ENCODE measurements around the gene SIM1. TPM values are rescaled to one million over a fixed set of nuclear protein-coding genes. Genes with fewer than 3 reads are reported as not detected.

The SIM1 gene
- total RNA-seq, 1 experiment from 2014 or later: not detected

DNA sequence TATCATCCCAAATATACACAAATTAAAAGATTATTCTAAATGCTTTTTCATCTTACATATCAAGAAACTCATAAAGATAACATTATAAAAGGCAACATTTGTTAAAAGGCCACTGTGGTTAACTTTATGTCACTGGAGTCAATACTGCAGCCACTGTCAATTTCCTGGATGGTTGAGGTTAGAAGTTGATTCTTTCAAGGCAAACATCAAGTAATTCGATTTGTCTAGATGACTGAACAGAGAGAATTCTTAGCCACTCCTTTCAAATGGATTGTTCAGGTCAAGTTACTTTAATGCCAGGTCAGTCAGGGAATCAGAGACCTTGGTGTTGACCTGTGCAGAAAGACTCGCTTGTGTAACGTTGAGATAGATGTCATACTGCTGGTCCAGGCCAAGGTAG is 44.4 kb upstream of the SIM1 start:
- no peaks in the 10 kb centered on the region for H3K9me2 ChIP-seq (replicated peaks; ENCODE audit: low read length)
- H3K79me2 ChIP-seq (ENCODE audit: low read length): no peaks in the 10 kb centered on the region
- intact Hi-C loops (cut with micrococcal nuclease): no loop called here
- TF ChIP-seq EZH2 (IDR thresholded peaks at IDR 0.05; ENCODE audit: low read length, unreplicated experiment): no peak
- H3K27ac ChIP-seq (ENCODE audit: low read length): no peak overlapping the region
- ATAC-seq: no peak
- ChIA-PET POLR2A (ENCODE audit: unreplicated experiment) (no interaction called here), CTCF (no interaction called here)
- no peaks in the 10 kb centered on the region for H3F3A ChIP-seq (ENCODE audit: low read length, unreplicated experiment)
- no peak for DNase-seq
- no peak overlapping the region for H3K4me3 ChIP-seq (ENCODE audit: low read length)
- H3K4me1 ChIP-seq (ENCODE audit: insufficient read depth, low read length): peaks cover 34% of the 10 kb centered on the region
- BruUV-seq (replicated peaks): TSS peak; percentile 14
- H3K9me3 ChIP-seq (ENCODE audit: low read length): no peaks in the 10 kb centered on the region
- peaks cover 3% of the 10 kb centered on the region; the same call in 1 of the 2 replicates for H3K36me3 ChIP-seq (ENCODE audit: low read depth, low read length)
- H4K20me1 ChIP-seq (ENCODE audit: low read length): no peaks in the 10 kb centered on the region
- no peak overlapping the region for H3K4me2 ChIP-seq (ENCODE audit: low read length)
- no peaks in the 10 kb centered on the region for H3K27me3 ChIP-seq (ENCODE audit: low read length)
- no peak overlapping the region for H3K9ac ChIP-seq (ENCODE audit: low read length)
- no peak overlapping the region for H2AFZ ChIP-seq (ENCODE audit: low read length)

- H2AFZ ChIP-seq (ENCODE audit: low read length): no peak overlapping the region
- intact Hi-C loops (cut with micrococcal nuclease): no loop called here
These were observed 41.9 kb upstream of the SIM1 start for GRCh38 chr6:100506651-100507050.

GRCh38 chr6:100504786-100505737 is 40.3 kb upstream of the SIM1 start:
- no peaks in the 10 kb centered on the region for H3K79me2 ChIP-seq (ENCODE audit: low read length)
- H3K36me3 ChIP-seq (ENCODE audit: low read depth, low read length): peaks cover 3% of the 10 kb centered on the region; the same call in 1 of the 2 replicates
- POLR2A ChIA-PET (ENCODE audit: unreplicated experiment): no interaction called here
- peak overlapping the region; percentile 56; the same call in 1 of the 2 replicates for H2AFZ ChIP-seq (ENCODE audit: low read length)
- peak overlapping the region; percentile 48 for H3K4me2 ChIP-seq (ENCODE audit: low read length)
- H3K27me3 ChIP-seq (ENCODE audit: low read length): no peaks in the 10 kb centered on the region
- H3K9ac ChIP-seq (ENCODE audit: low read length): peak overlapping the region; percentile 18; the same call in 1 of the 2 replicates
- no peaks in the 10 kb centered on the region for H3K9me2 ChIP-seq (replicated peaks; ENCODE audit: low read length)
- intact Hi-C loops (cut with micrococcal nuclease): loop anchor here (5.0 kb wide), 1 partner anchor 47 kb away; no protein-coding TSS in a partner anchor
- no peaks in the 10 kb centered on the region for H4K20me1 ChIP-seq (ENCODE audit: low read length)
- peak overlapping the region; percentile 71 for H3K27ac ChIP-seq (ENCODE audit: low read length)
- ATAC-seq (peak; percentile 95), DNase-seq (peak; percentile 83)
- CTCF ChIA-PET: no interaction called here
- H3K9me3 ChIP-seq (ENCODE audit: low read length): no peaks in the 10 kb centered on the region
- no TSS peak for BruUV-seq (replicated peaks)
- TF ChIP-seq EZH2 (IDR thresholded peaks at IDR 0.05; ENCODE audit: low read length, unreplicated experiment) (no peak), EZH2phosphoT487 (IDR thresholded peaks at IDR 0.05; ENCODE audit: borderline replicate concordance, low read length) (no peak)
- TF ChIP-seq, protein P1, sequence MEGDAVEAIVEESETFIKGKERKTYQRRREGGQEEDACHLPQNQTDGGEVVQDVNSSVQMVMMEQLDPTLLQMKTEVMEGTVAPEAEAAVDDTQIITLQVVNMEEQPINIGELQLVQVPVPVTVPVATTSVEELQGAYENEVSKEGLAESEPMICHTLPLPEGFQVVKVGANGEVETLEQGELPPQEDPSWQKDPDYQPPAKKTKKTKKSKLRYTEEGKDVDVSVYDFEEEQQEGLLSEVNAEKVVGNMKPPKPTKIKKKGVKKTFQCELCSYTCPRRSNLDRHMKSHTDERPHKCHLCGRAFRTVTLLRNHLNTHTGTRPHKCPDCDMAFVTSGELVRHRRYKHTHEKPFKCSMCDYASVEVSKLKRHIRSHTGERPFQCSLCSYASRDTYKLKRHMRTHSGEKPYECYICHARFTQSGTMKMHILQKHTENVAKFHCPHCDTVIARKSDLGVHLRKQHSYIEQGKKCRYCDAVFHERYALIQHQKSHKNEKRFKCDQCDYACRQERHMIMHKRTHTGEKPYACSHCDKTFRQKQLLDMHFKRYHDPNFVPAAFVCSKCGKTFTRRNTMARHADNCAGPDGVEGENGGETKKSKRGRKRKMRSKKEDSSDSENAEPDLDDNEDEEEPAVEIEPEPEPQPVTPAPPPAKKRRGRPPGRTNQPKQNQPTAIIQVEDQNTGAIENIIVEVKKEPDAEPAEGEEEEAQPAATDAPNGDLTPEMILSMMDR (conservative IDR thresholded peaks at IDR 0.05; ENCODE audit: low read depth, low read length): no peak
- H3F3A ChIP-seq (ENCODE audit: low read length, unreplicated experiment): no peaks in the 10 kb centered on the region
- peak overlapping the region; percentile 26 for H3K4me3 ChIP-seq (ENCODE audit: low read length)
- peaks cover 46% of the 10 kb centered on the region for H3K4me1 ChIP-seq (ENCODE audit: insufficient read depth, low read length)

More at GRCh38 chr6:100506651-100507050, 41.9 kb upstream of the SIM1 start:
- TF ChIP-seq EZH2phosphoT487 (IDR thresholded peaks at IDR 0.05; ENCODE audit: borderline replicate concordance, low read length): no peak
- H3K9me3 ChIP-seq (ENCODE audit: low read length): no peaks in the 10 kb centered on the region
- no peak for ATAC-seq
- ChIA-PET POLR2A (ENCODE audit: unreplicated experiment) (no interaction called here), CTCF (no interaction called here)
- H3F3A ChIP-seq (ENCODE audit: low read length, unreplicated experiment): no peaks in the 10 kb centered on the region
- H3K9ac ChIP-seq (ENCODE audit: low read length): no peak overlapping the region
- peaks cover 46% of the 10 kb centered on the region for H3K4me1 ChIP-seq (ENCODE audit: insufficient read depth, low read length)
- H3K4me2 ChIP-seq (ENCODE audit: low read length): no peak overlapping the region
- no peak overlapping the region for H3K27ac ChIP-seq (ENCODE audit: low read length)
- peaks cover 3% of the 10 kb centered on the region; the same call in 1 of the 2 replicates for H3K36me3 ChIP-seq (ENCODE audit: low read depth, low read length)
- H3K27me3 ChIP-seq (ENCODE audit: low read length): no peaks in the 10 kb centered on the region
- H3K79me2 ChIP-seq (ENCODE audit: low read length): no peaks in the 10 kb centered on the region
- peak; percentile 56 for DNase-seq
- BruUV-seq (replicated peaks): no TSS peak
- no peak overlapping the region for H3K4me3 ChIP-seq (ENCODE audit: low read length)
- no peaks in the 10 kb centered on the region for H3K9me2 ChIP-seq (replicated peaks; ENCODE audit: low read length)
- H4K20me1 ChIP-seq (ENCODE audit: low read length): no peaks in the 10 kb centered on the region

Measured in PC-3 (cell line).